ENCODE data around the gene DMRTC2.

DNA sequence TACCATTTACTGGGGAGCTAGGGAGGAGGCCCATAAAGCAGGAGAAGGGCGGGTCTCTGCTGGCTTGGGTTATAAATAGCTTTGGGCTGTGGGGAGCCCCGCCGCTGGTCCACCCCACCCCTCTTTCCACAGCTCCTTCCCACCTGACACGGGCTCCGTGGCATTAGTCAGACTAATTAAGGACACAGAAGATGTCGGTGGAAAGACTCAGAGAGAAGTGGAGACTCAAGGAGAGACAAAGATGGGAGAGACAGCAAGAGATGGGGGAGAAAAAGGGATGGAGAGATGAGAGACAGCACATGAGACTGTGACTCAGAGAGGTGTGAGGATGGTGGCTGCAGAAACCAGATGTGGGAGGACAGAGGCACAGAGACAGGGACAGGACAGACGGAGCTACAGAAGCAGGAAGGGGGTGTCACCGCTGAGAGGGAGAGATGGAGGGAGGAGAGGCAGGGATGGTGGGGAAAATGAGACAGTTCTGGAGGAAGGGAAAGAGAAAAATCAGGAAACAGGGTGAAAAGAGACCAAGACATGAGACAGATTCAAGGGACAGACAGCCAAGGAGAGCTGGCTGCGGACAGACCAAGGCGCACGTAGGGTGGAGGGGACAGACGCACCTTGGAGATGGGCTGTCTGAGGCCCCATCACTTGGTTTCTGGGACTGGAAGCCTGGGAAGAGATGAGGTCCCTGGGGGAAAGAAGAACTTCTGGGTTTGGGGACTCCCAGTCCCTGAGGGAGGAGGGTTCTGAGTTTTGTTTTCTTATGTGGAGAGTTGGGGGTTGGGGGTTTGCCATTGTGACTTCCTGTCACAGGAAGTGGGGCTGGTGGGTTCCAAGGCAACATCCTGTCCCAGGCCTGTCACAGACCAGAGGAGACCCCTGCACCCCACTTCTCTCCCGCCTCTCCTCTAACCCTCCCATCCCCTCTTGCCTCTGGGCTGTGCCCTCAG is 42.2 kb downstream of the DMRTC2 start:
- TF ChIP-seq TAF1 (IDR thresholded peaks at IDR 0.05; ENCODE audit: low read depth, low read length): no peak
- no peak for TF ChIP-seq CTCF (IDR thresholded peaks at IDR 0.05; ENCODE audit: control extremely low read depth in 1 of 3, insufficient read depth in 1 of 3, low read depth in 1 of 3, low read length in 3 of 3)
- TF ChIP-seq JUN (IDR thresholded peaks at IDR 0.05; ENCODE audit: low read depth, low read length): no peak
- no peak for TF ChIP-seq GTF2F1 (IDR thresholded peaks at IDR 0.05; ENCODE audit: borderline replicate concordance, low read depth, low read length)
- no peak for TF ChIP-seq KDM1A (IDR thresholded peaks at IDR 0.05; ENCODE audit: borderline replicate concordance, low read length)
- no peak for TF ChIP-seq NRF1 (IDR thresholded peaks at IDR 0.05; ENCODE audit: low read depth, low read length)
- no peak for TF ChIP-seq RAD21 (IDR thresholded peaks at IDR 0.05 in 1 of 2, conservative IDR thresholded peaks at IDR 0.05 in 1 of 2; ENCODE audit: low read depth in 2 of 2, low read length in 2 of 2)
